Epithelial cell of esophagus (primary cell): ENCODE results near the gene DHRS7.

ENCODE experiments used
- DNase-seq: peaks from one replicate; pipeline ENCODE4 v3.0.0; 2010; ENCODE audit warnings: low read depth
- H3K4me3 ChIP-seq: 2 replicates; pipeline ENCODE4 v1.5.1; 2011; ENCODE audit warnings: mild to moderate bottlenecking, low read length, control low read depth
- CTCF ChIP-seq: IDR thresholded peaks from 2 replicates; pipeline ENCODE4 v1.5.1; 2011; ENCODE audit warnings: low read depth, mild to moderate bottlenecking, low read length, control low read depth, inconsistent platforms; ENCODE audit not compliant: insufficient read depth; ENCODE audit errors: missing control alignments

Gene DHRS7

GRCh38 chr14:60175255-60175902 lies 10.2 kb upstream of the DHRS7 start:
- no peak overlapping the region for H3K4me3 ChIP-seq
- peak; percentile 94 for DNase-seq
- TF ChIP-seq CTCF, result no peak

DNA sequence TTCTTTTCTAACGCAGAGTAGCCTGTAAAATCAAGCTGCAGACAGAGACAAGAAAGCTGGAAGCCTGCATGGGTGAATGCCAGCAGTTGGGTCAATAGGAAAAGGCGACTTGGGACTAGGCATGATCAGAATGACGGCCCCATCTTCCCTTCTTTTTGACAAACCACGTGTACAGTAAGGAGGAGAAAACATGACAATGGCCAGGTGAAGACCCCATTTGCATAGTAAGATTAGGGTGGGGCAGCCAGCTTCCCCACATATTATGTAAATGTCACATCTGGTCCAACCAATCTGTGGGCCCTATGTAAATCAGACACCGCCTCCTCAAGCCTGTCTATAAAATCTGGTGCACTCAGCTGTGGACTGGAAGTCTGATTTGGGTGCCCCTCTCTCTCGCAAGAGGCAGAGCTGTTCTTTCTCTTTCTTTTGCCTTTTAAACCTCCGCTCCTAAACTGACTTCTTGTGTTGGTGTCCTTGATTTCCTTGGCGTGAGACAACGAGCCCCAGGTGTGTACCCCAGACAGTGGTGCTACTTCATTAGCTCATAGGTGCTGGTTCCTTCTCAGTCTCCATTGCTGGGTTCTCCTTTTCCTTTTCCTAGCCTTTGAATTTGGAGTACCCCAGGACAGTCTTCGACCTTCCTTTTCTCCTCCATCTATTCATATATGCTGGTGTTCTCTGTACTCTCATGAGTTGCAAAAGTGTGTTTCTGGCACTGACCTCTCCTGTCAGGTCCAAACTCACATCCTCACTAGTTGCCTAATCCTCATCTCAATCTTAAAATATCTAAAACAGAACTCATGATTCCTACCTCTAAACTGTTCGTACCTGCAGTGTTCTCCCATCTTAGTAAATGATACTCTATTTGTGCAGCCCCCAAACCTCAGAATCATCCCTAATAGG lies 9.4 kb upstream of the DHRS7 start:
- TF ChIP-seq CTCF, result no peak

GRCh38 chr14:60171690-60172089 lies 6.5 kb upstream of the DHRS7 start:
- no peak for TF ChIP-seq CTCF
- H3K4me3 ChIP-seq, result no peak overlapping the region
- no peak for DNase-seq

More for the DNA sequence above, 9.4 kb upstream of the DHRS7 start:
- peak; percentile 11 for DNase-seq
- H3K4me3 ChIP-seq, result no peak overlapping the region

DNA sequence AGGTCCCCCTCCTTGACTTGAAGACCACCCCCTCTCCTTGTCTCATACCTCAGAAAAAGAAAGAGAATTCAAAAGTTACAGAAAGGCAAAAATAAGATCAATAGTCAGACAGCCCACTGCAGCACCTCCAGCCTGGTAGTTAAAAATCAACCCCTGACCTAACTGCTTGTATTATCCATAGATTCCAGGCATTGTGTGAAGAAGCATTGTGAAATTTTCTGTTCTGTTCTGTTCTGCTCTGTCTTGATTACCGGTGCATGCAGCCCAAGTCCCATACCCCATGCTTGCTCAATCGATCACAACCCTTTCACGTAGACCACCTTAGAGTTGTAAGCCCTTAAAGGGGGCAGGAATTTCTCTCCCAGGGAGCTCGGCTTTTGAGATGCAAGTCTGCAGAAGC lies 5.8 kb upstream of the DHRS7 start:
- no peak overlapping the region for H3K4me3 ChIP-seq
- TF ChIP-seq CTCF, result no peak
- no peak for DNase-seq

DNA sequence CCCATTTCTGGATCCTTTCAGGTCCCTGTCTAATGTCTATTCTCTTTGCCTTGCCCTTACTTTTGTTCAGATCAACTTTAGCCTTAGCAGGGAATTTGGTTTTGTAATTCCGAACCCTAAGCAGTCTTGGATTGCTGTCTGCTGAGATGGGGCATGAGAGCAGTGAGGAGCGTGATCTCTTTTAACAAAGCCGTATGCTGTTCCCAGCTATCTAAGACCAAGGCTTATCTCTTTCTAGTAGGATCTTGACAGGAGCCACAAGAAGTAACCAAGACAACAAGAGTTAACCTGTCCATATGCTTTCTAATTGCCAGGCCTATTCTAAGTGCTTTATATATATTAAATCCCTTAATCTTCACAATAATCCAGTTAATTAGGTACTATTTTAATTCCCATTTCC lies 4.5 kb upstream of the DHRS7 start:
- H3K4me3 ChIP-seq, result no peak overlapping the region
- no peak for DNase-seq
- TF ChIP-seq CTCF, result no peak

GRCh38 chr14:60166142-60166541 lies 944 bp upstream of the DHRS7 start:
- no peak overlapping the region for H3K4me3 ChIP-seq
- TF ChIP-seq CTCF, result no peak
- no peak for DNase-seq
